ENCODE data around the gene DMKN. TPM values are rescaled to one million over a fixed set of nuclear protein-coding genes. Genes with fewer than 3 reads are reported as not detected.

DMKN gene
- total and polyA plus RNA-seq, 2 donors (not counting 3 experiments of a cell fraction or from before 2014, with no cell fraction given): not detected

DNA sequence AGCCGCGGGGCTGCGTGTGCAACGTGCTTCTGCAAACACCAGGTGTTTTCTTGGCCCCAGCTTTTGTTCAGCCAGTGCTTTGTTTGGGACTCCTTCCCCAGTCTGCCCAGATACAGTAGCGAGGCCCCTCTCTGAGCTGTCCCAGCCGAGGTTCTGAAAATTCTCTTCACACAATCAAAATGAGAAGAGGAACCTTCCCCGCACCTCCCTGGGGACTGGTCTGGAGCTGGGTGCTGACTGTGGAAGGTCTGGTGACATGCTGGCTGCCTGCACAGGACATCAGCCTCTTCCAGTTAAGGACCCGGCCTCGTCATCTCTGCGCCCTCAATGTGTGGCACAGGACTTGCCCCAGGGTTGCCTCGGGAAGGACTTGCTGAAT is 45.8 kb upstream of the DMKN start:
- Histone ChIP-seq H3K27ac (ENCODE audit: insufficient read depth, low read depth, low read length) (no peak overlapping the region), H4K20me1 (replicated peaks; ENCODE audit: control insufficient read depth, extremely low read depth, insufficient read depth, low read length) (no peaks in the 10 kb centered on the region), H3K79me2 (ENCODE audit: control insufficient read depth, insufficient read depth, low read length) (no peaks in the 10 kb centered on the region), H3K4me3 (replicated peaks in 1 of 3; ENCODE audit: insufficient read depth in 1 of 3, low read depth in 1 of 3, low read length in 3 of 3) (no peak overlapping the region), H3K9ac (replicated peaks; ENCODE audit: extremely low read depth, insufficient read depth, low read length) (no peak overlapping the region), H3K4me1 (ENCODE audit: control insufficient read depth, extremely low read depth, insufficient read depth, low read length) (no peaks in the 10 kb centered on the region), H3K9me3 (replicated peaks; ENCODE audit: control insufficient read depth, insufficient read depth, low read length) (no peaks in the 10 kb centered on the region), H3K27me3 (ENCODE audit: control insufficient read depth in 2 of 2, insufficient read depth in 2 of 2, low read length in 2 of 2) (peaks cover 0 to 4% of the 10 kb centered on the region in 2 experiments), H3K9me1 (replicated peaks; ENCODE audit: control insufficient read depth, extremely low read depth, insufficient read depth, low read length) (no peaks in the 10 kb centered on the region), H3K4me2 (ENCODE audit: insufficient read depth, low read length) (no peak overlapping the region), H2AFZ (ENCODE audit: low read depth, low read length) (no peak overlapping the region), H3K36me3 (ENCODE audit: control insufficient read depth in 2 of 2, extremely low read depth in 1 of 2, insufficient read depth in 2 of 2, low read length in 2 of 2) (no peaks in the 10 kb centered on the region)
- no peak for TF ChIP-seq GATA2 (IDR thresholded peaks at IDR 0.05; ENCODE audit: insufficient read depth, insufficient read length, low read depth, low read length)
- TF ChIP-seq, protein P1, sequence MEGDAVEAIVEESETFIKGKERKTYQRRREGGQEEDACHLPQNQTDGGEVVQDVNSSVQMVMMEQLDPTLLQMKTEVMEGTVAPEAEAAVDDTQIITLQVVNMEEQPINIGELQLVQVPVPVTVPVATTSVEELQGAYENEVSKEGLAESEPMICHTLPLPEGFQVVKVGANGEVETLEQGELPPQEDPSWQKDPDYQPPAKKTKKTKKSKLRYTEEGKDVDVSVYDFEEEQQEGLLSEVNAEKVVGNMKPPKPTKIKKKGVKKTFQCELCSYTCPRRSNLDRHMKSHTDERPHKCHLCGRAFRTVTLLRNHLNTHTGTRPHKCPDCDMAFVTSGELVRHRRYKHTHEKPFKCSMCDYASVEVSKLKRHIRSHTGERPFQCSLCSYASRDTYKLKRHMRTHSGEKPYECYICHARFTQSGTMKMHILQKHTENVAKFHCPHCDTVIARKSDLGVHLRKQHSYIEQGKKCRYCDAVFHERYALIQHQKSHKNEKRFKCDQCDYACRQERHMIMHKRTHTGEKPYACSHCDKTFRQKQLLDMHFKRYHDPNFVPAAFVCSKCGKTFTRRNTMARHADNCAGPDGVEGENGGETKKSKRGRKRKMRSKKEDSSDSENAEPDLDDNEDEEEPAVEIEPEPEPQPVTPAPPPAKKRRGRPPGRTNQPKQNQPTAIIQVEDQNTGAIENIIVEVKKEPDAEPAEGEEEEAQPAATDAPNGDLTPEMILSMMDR (IDR thresholded peaks at IDR 0.05; ENCODE audit: extremely low read depth in 1 of 2, insufficient read depth in 1 of 2, low read depth in 1 of 2, low read length in 2 of 2): no peak
- no peak for TF ChIP-seq POLR2A (IDR thresholded peaks at IDR 0.05; ENCODE audit: low read depth, low read length)
- no peak for TF ChIP-seq FOS (IDR thresholded peaks at IDR 0.05; ENCODE audit: borderline replicate concordance, insufficient read depth, low read length)
- TF ChIP-seq, protein P2, sequence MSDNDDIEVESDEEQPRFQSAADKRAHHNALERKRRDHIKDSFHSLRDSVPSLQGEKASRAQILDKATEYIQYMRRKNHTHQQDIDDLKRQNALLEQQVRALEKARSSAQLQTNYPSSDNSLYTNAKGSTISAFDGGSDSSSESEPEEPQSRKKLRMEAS (IDR thresholded peaks at IDR 0.05; ENCODE audit: insufficient read depth, insufficient read length): no peak
- ChIA-PET POLR2A (no interaction called here), CTCF (interaction anchor here (0.7 kb wide), 1 partner anchor 11 kb away, joined by 4 read pairs; no protein-coding TSS in a partner anchor)
- intact Hi-C loops (cut with micrococcal nuclease) (no loop called here), dilution Hi-C loops (cut with MboI; ENCODE audit: extremely low pct_ligation_motif_present, low sequenced_read_pairs) (no loop called here)
- no TSS peak for BruUV-seq (replicated peaks)
- DNase-seq (ENCODE audit: low read depth, low spot score) (no peak), FAIRE-seq (no peak)

All from endothelial cell of umbilical vein (primary cell).